ENCODE results near the gene EIF4A3. TPM values are rescaled to one million over a fixed set of nuclear protein-coding genes. Genes with fewer than 3 reads are reported as not detected.

EIF4A3 gene
- total and polyA plus RNA-seq, 4 donors: 29.0 to 35.1 (median 33.4) TPM

- TF ChIP-seq GABPA (IDR thresholded peaks at IDR 0.05 in 1 of 2, conservative IDR thresholded peaks at IDR 0.05 in 1 of 2): no peak
- TF ChIP-seq HNF4G (IDR thresholded peaks at IDR 0.05): no peak
- TF ChIP-seq HNF4A (conservative IDR thresholded peaks at IDR 0.05): no peak
- TF ChIP-seq RXRA (IDR thresholded peaks at IDR 0.05): no peak
- TF ChIP-seq NR2F2 (IDR thresholded peaks at IDR 0.05): no peak
- TF ChIP-seq FOXA1 (IDR thresholded peaks at IDR 0.05): no peak
- TF ChIP-seq YY1 (IDR thresholded peaks at IDR 0.05): no peak
These were observed 33.3 kb upstream of the EIF4A3 start (continued) for GRCh38 chr17:80180192-80180591.

GRCh38 chr17:80177986-80178595 lies 31.2 kb upstream of the EIF4A3 start:
- Histone ChIP-seq H3K9me3 (ENCODE audit: control insufficient read depth in 4 of 4, low read length in 3 of 4) (no peaks in the 10 kb centered on the region), H3K9ac (ENCODE audit: low read depth in 1 of 2, low read length in 2 of 2) (no peak overlapping the region), H3K27me3 (ENCODE audit: control insufficient read depth in 4 of 4, insufficient read depth in 4 of 4, low read length in 3 of 4) (no peaks in the 10 kb centered on the region), H3K36me3 (ENCODE audit: control insufficient read depth in 4 of 4, insufficient read depth in 3 of 4, low read depth in 1 of 4, low read length in 3 of 4) (no peaks in the 10 kb centered on the region), H3K4me1 (ENCODE audit: control insufficient read depth in 4 of 4, insufficient read depth in 4 of 4, low read length in 3 of 4) (no peaks in the 10 kb centered on the region), H3K4me3 (ENCODE audit: low read depth in 1 of 3, low read length in 3 of 3) (no peak overlapping the region), H3K27ac (ENCODE audit: low read depth in 1 of 2, low read length in 2 of 2) (no peak overlapping the region)
- WGBS: 86% methylated on average over 21 of the region's 21 CpGs
- TF ChIP-seq HNF4A (conservative IDR thresholded peaks at IDR 0.05) (no peak), HNF4G (IDR thresholded peaks at IDR 0.05) (no peak), MAX (IDR thresholded peaks at IDR 0.05) (no peak)
- DNase-seq (ENCODE audit: low spot score): no peak

- no peak for DNase-seq (ENCODE audit: low spot score)
- WGBS: 77% methylated on average over 11 of the region's 11 CpGs
- no peaks in the 10 kb centered on the region for H3K4me1 ChIP-seq (ENCODE audit: control insufficient read depth in 4 of 4, insufficient read depth in 4 of 4, low read length in 3 of 4)
- TF ChIP-seq FOXA2 (IDR thresholded peaks at IDR 0.05): no peak
- no peak for TF ChIP-seq TAF1 (conservative IDR thresholded peaks at IDR 0.05)
- TF ChIP-seq GABPA (IDR thresholded peaks at IDR 0.05 in 1 of 2, conservative IDR thresholded peaks at IDR 0.05 in 1 of 2): no peak
- TF ChIP-seq YY1 (IDR thresholded peaks at IDR 0.05): no peak
- TF ChIP-seq RAD21 (IDR thresholded peaks at IDR 0.05): no peak
- no peak for TF ChIP-seq CTCF (IDR thresholded peaks at IDR 0.05; ENCODE audit: low read depth, low read length, missing input control)
- TF ChIP-seq MAX (IDR thresholded peaks at IDR 0.05): no peak
- TF ChIP-seq REST (IDR thresholded peaks at IDR 0.05): no peak
- TF ChIP-seq ATF3 (IDR thresholded peaks at IDR 0.05): no peak
- no peak overlapping the region for H3K9ac ChIP-seq (ENCODE audit: low read depth in 1 of 2, low read length in 2 of 2)
- no peak overlapping the region for H3K4me3 ChIP-seq (ENCODE audit: low read depth in 1 of 3, low read length in 3 of 3)
- H3K36me3 ChIP-seq (ENCODE audit: control insufficient read depth in 4 of 4, insufficient read depth in 3 of 4, low read depth in 1 of 4, low read length in 3 of 4): no peaks in the 10 kb centered on the region
- H3K9me3 ChIP-seq (ENCODE audit: control insufficient read depth in 4 of 4, low read length in 3 of 4): no peaks in the 10 kb centered on the region
- H3K27me3 ChIP-seq (ENCODE audit: control insufficient read depth in 4 of 4, insufficient read depth in 4 of 4, low read length in 3 of 4): no peaks in the 10 kb centered on the region
- H3K27ac ChIP-seq (ENCODE audit: low read depth in 1 of 2, low read length in 2 of 2): no peak overlapping the region
These were observed 29.8 kb upstream of the EIF4A3 start for GRCh38 chr17:80176757-80177156.

Data from liver (tissue), 9 donors.